T-helper 17 cell (primary cell): Measurements from ENCODE around the gene RXRA. TPM values are rescaled to one million over a fixed set of nuclear protein-coding genes. Genes with fewer than 3 reads are reported as not detected.

Experiments
- ATAC-seq: fragments of 150-1000 bp; cut with Tn5 transposase; 2 replicates; pipeline ENCODE4 v1.10.0; 2021; ENCODE audit warnings: mild to moderate bottlenecking, moderate library complexity
- DNase-seq, 3 donors: peaks; one replicate each; pipeline versions ENCODE4 v3.0.0 to v3.0.0-alpha.2; 2020 to 2021
- H3K9me3 ChIP-seq: one replicate; pipeline ENCODE4 v1.7.0; 2013; ENCODE audit warnings: low read length, mild to moderate bottlenecking; ENCODE audit not compliant: control insufficient read depth, poor library complexity, severe bottlenecking
- H3K27ac Mint-ChIP-seq: one replicate; pipeline ENCODE4 v1.8.0; 2022; ENCODE audit warnings: mild to moderate bottlenecking, moderate library complexity, mixed read lengths
- H3K27me3 Mint-ChIP-seq: one replicate; pipeline ENCODE4 v1.8.0; 2022; ENCODE audit warnings: mixed read lengths
- H3K36me3 Mint-ChIP-seq: one replicate; pipeline ENCODE4 v1.8.0; 2022; ENCODE audit warnings: low read depth, mixed read lengths
- H3K4me1 Mint-ChIP-seq: one replicate; pipeline ENCODE4 v1.8.0; 2022; ENCODE audit warnings: mild to moderate bottlenecking, mixed read lengths
- H3K4me3 Mint-ChIP-seq: one replicate; pipeline ENCODE4 v1.8.0; 2022; ENCODE audit warnings: mild to moderate bottlenecking, moderate library complexity, mixed read lengths
- total RNA-seq, 4 donors: library from RNA in 2 of 4; stranded (reverse) in 2 of 4; gene quantifications; one replicate each; pipeline ENCODE4 v1.2.3 and lab custom pipeline; 2022 to 2026

RXRA gene
- total RNA-seq, 2 donors from 2014 or later = 7.5 to 10.6 TPM

- peaks cover 2% of the 10 kb centered on the region for H3K36me3 Mint-ChIP-seq
- H3K4me3 Mint-ChIP-seq = no peak overlapping the region
- peaks cover 16% of the 10 kb centered on the region for H3K4me1 Mint-ChIP-seq
- H3K9me3 ChIP-seq = no peaks in the 10 kb centered on the region
- no peak overlapping the region for H3K27ac Mint-ChIP-seq
- no peak for DNase-seq
- H3K27me3 Mint-ChIP-seq = no peaks in the 10 kb centered on the region
- no peak for ATAC-seq
Observed at GRCh38 chr9:134374301-134375010, 48.2 kb downstream of the RXRA start.

GRCh38 chr9:134375011-134375390, 48.7 kb downstream of the RXRA start:
- Mint-ChIP-seq H3K4me1 (peaks cover 16% of the 10 kb centered on the region), H3K27me3 (no peaks in the 10 kb centered on the region), H3K36me3 (peaks cover 2% of the 10 kb centered on the region), H3K4me3 (no peak overlapping the region), H3K27ac (no peak overlapping the region)
- no peak for DNase-seq
- no peak for ATAC-seq
- no peaks in the 10 kb centered on the region for H3K9me3 ChIP-seq

DNA sequence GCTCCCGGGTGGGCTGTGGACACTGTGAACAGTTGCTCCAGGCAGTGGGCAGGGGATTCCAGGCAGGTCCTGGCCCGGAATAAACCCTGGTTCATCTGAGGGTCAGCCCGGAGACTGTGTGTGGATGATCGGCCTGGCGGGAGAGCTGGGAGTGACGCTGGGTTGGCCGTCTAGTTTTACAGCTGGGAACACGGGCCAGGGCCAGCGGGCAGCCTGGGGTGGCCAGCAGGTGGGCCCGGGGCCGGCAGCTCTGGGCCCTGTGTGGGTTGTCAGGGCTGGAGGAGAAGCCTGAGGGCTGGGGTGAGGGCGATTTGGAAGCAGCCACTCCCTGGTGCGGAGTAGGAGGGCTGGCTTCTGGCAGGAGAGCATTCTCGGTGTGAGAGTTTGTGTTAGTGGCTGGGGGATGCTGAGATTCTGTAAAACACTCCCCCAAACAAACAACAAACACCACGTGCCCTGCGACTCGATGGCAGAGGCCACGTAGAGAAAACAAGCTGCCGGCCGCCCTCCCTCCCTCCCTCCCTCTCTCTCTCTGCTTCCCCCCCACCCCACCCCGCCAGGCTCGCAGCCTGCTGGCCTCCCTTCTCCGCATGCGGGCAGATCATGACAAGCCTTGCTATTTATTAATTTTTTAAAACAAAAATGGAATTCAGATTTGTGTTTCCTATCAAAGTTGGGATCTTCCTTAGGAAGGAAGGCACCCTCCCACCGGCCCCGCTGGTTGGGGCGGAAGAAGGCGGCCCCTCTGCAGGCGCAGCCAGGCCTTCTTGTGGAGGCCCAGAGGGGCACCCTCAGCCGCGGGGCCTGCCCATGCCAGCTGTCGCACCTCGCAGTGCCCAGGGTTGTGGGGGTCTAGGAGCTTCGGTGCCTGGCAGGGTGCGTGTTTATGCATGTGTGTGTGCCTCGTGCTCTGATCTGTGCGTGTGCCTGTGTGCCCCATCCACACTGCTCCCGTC, 49.5 kb downstream of the RXRA start:
- peaks cover 16% of the 10 kb centered on the region for H3K4me1 Mint-ChIP-seq
- H3K27me3 Mint-ChIP-seq = no peaks in the 10 kb centered on the region
- no peak overlapping the region for H3K27ac Mint-ChIP-seq
- H3K9me3 ChIP-seq = no peaks in the 10 kb centered on the region
- no peak overlapping the region for H3K4me3 Mint-ChIP-seq
- ATAC-seq (no peak), DNase-seq (no peak)
- H3K36me3 Mint-ChIP-seq = peaks cover 2% of the 10 kb centered on the region

GRCh38 chr9:134376386-134377142, 50.3 kb downstream of the RXRA start:
- DNase-seq = no peak
- Mint-ChIP-seq H3K4me1 (peaks cover 21% of the 10 kb centered on the region), H3K36me3 (peaks cover 2% of the 10 kb centered on the region), H3K27ac (no peak overlapping the region), H3K4me3 (no peak overlapping the region), H3K27me3 (no peaks in the 10 kb centered on the region)
- no peak for ATAC-seq
- H3K9me3 ChIP-seq = no peaks in the 10 kb centered on the region

DNA sequence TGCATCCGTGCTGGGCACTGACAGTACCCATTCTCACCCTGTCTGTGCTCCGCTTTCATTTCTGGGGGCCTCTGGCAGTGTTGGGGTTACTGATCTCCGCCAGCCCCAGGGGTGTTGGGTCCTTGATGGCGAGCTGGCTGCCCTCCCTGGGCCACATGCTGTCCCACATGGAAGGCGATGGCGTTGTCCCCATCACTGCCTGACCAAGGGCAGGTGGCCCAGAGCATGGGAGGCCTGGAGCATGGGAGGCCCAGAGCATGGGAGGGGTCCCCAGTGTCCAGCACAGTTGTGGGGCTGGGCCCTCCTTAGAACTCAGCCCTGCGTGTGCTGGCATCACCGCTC, 50.9 kb downstream of the RXRA start:
- H3K9me3 ChIP-seq = no peaks in the 10 kb centered on the region
- Mint-ChIP-seq H3K4me3 (no peak overlapping the region), H3K27ac (no peak overlapping the region), H3K27me3 (no peaks in the 10 kb centered on the region), H3K36me3 (peaks cover 2% of the 10 kb centered on the region), H3K4me1 (peaks cover 26% of the 10 kb centered on the region)
- DNase-seq (no peak), ATAC-seq (no peak)

DNA sequence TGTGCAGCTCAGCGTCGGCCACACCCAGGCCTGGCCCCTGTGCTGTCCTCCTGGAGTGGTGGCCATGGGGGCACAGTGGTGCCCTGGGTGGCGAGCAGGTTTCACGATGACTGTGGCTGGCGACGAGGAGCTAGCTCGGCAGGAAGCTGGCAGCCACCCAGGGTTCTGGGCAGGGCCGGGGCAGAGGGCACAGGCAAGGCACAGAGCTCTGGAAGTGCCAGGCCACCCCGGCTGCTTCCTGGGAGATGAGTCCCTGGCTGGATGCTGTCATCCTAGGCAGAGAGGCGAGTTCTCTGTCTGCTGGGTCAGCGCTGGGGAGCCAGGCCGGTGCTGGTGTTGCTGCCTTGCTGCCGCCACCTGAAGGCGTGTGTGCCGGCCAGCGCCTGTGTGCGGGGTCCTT, 51.7 kb downstream of the RXRA start:
- Mint-ChIP-seq H3K4me1 (peaks cover 29% of the 10 kb centered on the region), H3K4me3 (no peak overlapping the region), H3K36me3 (peaks cover 2% of the 10 kb centered on the region), H3K27me3 (no peaks in the 10 kb centered on the region), H3K27ac (no peak overlapping the region)
- no peak for DNase-seq
- ATAC-seq = no peak
- no peaks in the 10 kb centered on the region for H3K9me3 ChIP-seq

DNA sequence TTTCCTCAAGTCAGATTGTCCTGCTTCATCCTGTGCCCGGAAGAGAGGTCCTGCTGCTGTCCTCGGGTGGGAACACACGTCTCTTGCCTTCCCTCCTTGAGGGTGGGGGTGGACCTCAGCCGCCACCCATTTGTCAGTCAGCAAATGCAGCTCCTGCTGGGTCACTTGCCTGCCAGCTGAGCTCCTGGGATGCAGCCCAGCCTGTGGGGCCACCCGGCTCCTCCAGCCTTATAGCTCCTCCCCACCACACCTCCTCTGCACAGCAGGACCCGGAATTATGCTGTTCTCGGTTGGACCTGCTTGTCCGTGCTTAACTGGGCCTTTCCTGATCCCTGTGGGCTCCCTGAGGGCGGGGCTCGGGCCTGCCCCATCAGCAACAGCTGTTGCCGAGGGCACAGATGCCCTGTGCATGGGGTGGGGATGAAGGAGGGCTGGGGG, 52.7 kb downstream of the RXRA start:
- Mint-ChIP-seq H3K4me3 (no peak overlapping the region), H3K36me3 (peaks cover 2% of the 10 kb centered on the region), H3K4me1 (peaks cover 29% of the 10 kb centered on the region), H3K27me3 (no peaks in the 10 kb centered on the region), H3K27ac (no peak overlapping the region)
- ATAC-seq (no peak), DNase-seq (no peak)
- H3K9me3 ChIP-seq = no peaks in the 10 kb centered on the region

DNA sequence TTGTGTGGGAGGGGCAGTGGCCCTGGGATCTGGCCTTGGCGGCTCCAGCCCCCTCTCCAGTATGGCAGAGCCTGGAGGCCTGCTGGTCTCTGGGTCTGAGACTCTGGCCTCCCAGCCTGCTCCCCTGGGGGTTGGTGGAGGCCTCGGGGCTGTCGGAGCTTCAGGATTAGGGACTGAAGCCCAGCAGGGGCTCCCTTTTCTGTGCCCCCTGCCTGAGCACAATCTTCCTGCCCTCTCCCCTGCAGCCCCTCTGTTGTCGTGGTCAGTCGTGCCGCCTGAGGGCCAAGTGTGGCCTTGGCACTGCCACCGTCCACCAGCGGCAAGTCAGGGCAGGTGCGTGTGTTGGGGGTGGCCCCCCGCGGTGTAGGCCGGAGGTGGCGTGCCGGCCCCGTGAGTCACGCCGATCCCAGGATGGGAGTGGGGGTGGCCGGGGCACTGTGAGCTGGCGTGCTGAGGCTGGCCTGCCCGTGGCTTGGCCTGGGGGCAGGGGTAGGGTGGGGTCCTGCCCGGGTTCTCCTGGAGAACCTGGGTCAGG, 53.6 kb downstream of the RXRA start:
- DNase-seq = no peak
- no peaks in the 10 kb centered on the region for H3K27me3 Mint-ChIP-seq
- peaks cover 2% of the 10 kb centered on the region for H3K36me3 Mint-ChIP-seq
- no peaks in the 10 kb centered on the region for H3K9me3 ChIP-seq
- no peak overlapping the region for H3K27ac Mint-ChIP-seq
- peaks cover 30% of the 10 kb centered on the region for H3K4me1 Mint-ChIP-seq
- H3K4me3 Mint-ChIP-seq = no peak overlapping the region
- no peak for ATAC-seq

DNA sequence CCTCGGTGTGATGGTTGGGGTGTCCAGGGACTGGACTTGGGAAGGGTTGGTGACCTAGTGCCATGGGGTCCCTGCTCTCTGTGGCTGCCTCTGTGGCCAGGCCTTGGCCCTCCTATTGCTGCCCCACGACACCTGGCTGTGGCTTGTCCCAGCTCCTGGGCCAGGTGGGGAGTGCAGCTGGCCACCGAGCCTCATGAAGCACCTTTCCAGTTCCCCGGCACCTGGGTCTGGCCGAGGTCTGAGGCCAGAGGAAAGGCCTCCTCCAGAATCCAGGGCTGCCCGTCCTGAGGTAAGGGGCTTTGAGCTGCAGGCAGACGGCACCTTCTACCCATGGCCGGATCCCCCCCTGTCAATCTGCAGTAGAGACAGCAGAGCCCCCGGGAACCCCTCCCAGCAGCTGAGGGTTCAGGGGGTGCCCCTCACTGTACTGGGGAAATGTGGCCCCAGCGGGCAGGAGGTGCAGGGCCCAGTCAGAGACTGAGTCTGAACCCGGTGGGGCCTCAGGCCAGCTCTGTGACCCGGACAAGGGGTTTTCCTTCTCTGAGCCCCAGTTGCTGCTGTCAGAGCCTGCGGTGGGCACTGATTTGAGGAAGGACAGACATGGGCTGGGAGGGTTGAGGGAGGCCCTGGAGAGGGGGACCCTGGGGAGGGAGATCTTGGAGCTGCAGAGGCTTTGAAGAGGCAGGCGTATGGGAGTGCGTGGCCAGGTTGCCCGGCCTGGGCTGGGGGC, 54.5 kb downstream of the RXRA start:
- peak overlapping the region; percentile 37 for H3K27ac Mint-ChIP-seq
- no peak for ATAC-seq

GRCh38 chr9:134381272-134381661, 55.0 kb downstream of the RXRA start:
- peak overlapping the region; percentile 78 for H3K4me3 Mint-ChIP-seq
- peak; percentile 5 for ATAC-seq
- no peaks in the 10 kb centered on the region for H3K9me3 ChIP-seq
- no peak for DNase-seq
- H3K36me3 Mint-ChIP-seq = peaks cover 2% of the 10 kb centered on the region
- H3K27me3 Mint-ChIP-seq = no peaks in the 10 kb centered on the region
- H3K4me1 Mint-ChIP-seq = peaks cover 24% of the 10 kb centered on the region
- H3K27ac Mint-ChIP-seq = peak overlapping the region; percentile 37

More for the DNA sequence above, 54.5 kb downstream of the RXRA start:
- DNase-seq = no peak
- Mint-ChIP-seq H3K4me1 (peaks cover 25% of the 10 kb centered on the region), H3K4me3 (no peak overlapping the region), H3K27me3 (no peaks in the 10 kb centered on the region), H3K36me3 (peaks cover 2% of the 10 kb centered on the region)
- no peaks in the 10 kb centered on the region for H3K9me3 ChIP-seq

- peak overlapping the region; percentile 81 for H3K27ac Mint-ChIP-seq
- H3K4me1 Mint-ChIP-seq = peaks cover 19% of the 10 kb centered on the region
- no peaks in the 10 kb centered on the region for H3K9me3 ChIP-seq
- H3K27me3 Mint-ChIP-seq = no peaks in the 10 kb centered on the region
- ATAC-seq (peak; percentile 75), DNase-seq (peak; percentile 31 to 36 (median 36))
- no peaks in the 10 kb centered on the region for H3K36me3 Mint-ChIP-seq
- H3K4me3 Mint-ChIP-seq = peak overlapping the region; percentile 78
Observed at GRCh38 chr9:134381671-134382516, 55.6 kb downstream of the RXRA start.

GRCh38 chr9:134382733-134383132, 56.5 kb downstream of the RXRA start:
- peaks cover 19% of the 10 kb centered on the region for H3K4me1 Mint-ChIP-seq
- no peaks in the 10 kb centered on the region for H3K9me3 ChIP-seq
- no peaks in the 10 kb centered on the region for H3K36me3 Mint-ChIP-seq
- H3K27me3 Mint-ChIP-seq = no peaks in the 10 kb centered on the region
- ATAC-seq = no peak
- no peak overlapping the region for H3K4me3 Mint-ChIP-seq
- peak overlapping the region; percentile 81 for H3K27ac Mint-ChIP-seq
- DNase-seq = no peak
